Smooth muscle cell (in vitro differentiated cells): Measurements from ENCODE around the gene SIT1. TPM values are rescaled to one million over a fixed set of nuclear protein-coding genes. Genes with fewer than 3 reads are reported as not detected.

ENCODE experiments used
- DNase-seq: peaks from one replicate; lab custom pipeline; 2025; ENCODE audit not compliant: unreplicated experiment; lab: John Stamatoyannopoulos, UW
- H2AFZ ChIP-seq: fragments of 200-600 bp; sonication (generic); 2 replicates; pipeline ENCODE4 v1.6.0; 2016; ENCODE audit warnings: antibody characterized with exemption, low read depth, mild to moderate bottlenecking
- H3F3A ChIP-seq: fragments of 200-600 bp; sonication (generic); 2 replicates; pipeline ENCODE4 v1.6.0; 2017; ENCODE audit warnings: antibody characterized with exemption, low read depth
- H3K27ac ChIP-seq: fragments of 200-600 bp; sonication (generic); 2 replicates; pipeline ENCODE4 v1.5.1; 2016; ENCODE audit warnings: low read depth, mild to moderate bottlenecking
- H3K27me3 ChIP-seq: fragments of 200-600 bp; sonication (generic); 2 replicates; pipeline ENCODE4 v1.6.1; 2016; ENCODE audit warnings: low read depth, mild to moderate bottlenecking
- H3K36me3 ChIP-seq: fragments of 200-600 bp; sonication (generic); 2 replicates; pipeline ENCODE4 v1.5.1; 2016; ENCODE audit warnings: low read depth
- H3K4me1 ChIP-seq: fragments of 200-600 bp; sonication (generic); 2 replicates; pipeline ENCODE4 v1.5.1; 2016; ENCODE audit warnings: low read depth
- H3K4me2 ChIP-seq: fragments of 200-600 bp; sonication (generic); 2 replicates; pipeline ENCODE4 v1.6.0; 2016; ENCODE audit warnings: mild to moderate bottlenecking
- H3K4me3 ChIP-seq: fragments of 200-600 bp; sonication (generic); 2 replicates; pipeline ENCODE4 v1.5.1; 2016; ENCODE audit warnings: mild to moderate bottlenecking
- H3K79me2 ChIP-seq: fragments of 200-600 bp; sonication (generic); 2 replicates; pipeline ENCODE4 v1.6.0; 2016; ENCODE audit warnings: low read depth, mild to moderate bottlenecking
- H3K9ac ChIP-seq: fragments of 200-600 bp; sonication (generic); 2 replicates; pipeline ENCODE4 v1.6.0; 2016; ENCODE audit warnings: low read depth
- H3K9me3 ChIP-seq: fragments of 200-600 bp; sonication (generic); replicated peaks from 2 replicates; pipeline ENCODE4 v1.5.1; 2016; ENCODE audit warnings: low read depth
- H4K20me1 ChIP-seq: fragments of 200-600 bp; sonication (generic); 2 replicates; pipeline ENCODE4 v1.6.0; 2016; ENCODE audit warnings: low read depth
- CTCF ChIP-seq: fragments of 200-600 bp; sonication (generic); IDR thresholded peaks from 2 replicates; pipeline ENCODE4 v1.5.1; 2017; ENCODE audit warnings: borderline replicate concordance, mild to moderate bottlenecking, antibody characterized with exemption; ENCODE audit not compliant: insufficient read depth, poor library complexity, severe bottlenecking
- WGBS: methylation state at CpG from one replicate; pipeline ENCODE4 v1.1.7; 2016; ENCODE audit warnings: low lambda C conversion rate; 5-methylcytosine and 5-hydroxymethylcytosine counted together
- polyA plus RNA-seq: library from polyadenylated mRNA; unstranded; fragments of >200 nt; fragmentation: Nextera tagmentation; extraction: Ambion mirVana; gene quantifications from 2 replicates; pipeline ENCODE4 v1.2.1, GENCODE V29; 2016
- total RNA-seq: library from RNA; depleted of rRNA; stranded (reverse); fragments of >200 nt; gene quantifications from 2 replicates; pipeline ENCODE4 v1.2.3, GENCODE V29; 2014

SIT1 gene
- total and polyA plus RNA-seq, 2 experiments from 2014 or later = not detected

GRCh38 chr9:35697486-35697885 lies 46.8 kb upstream of the SIT1 start:
- no peak for TF ChIP-seq CTCF
- 96% methylated on average over 13 of the region's 14 CpGs for WGBS
- Histone ChIP-seq H3K27me3 (no peaks in the 10 kb centered on the region), H2AFZ (no peak overlapping the region), H3K4me3 (no peak overlapping the region), H3K27ac (no peak overlapping the region), H4K20me1 (peaks cover 18% of the 10 kb centered on the region), H3K4me2 (no peak overlapping the region), H3K9me3 (no peaks in the 10 kb centered on the region), H3K79me2 (no peaks in the 10 kb centered on the region), H3F3A (peaks cover 30% of the 10 kb centered on the region), H3K4me1 (no peaks in the 10 kb centered on the region), H3K9ac (no peak overlapping the region), H3K36me3 (peaks cover 26% of the 10 kb centered on the region)
- DNase-seq = no peak

- TF ChIP-seq CTCF = peak; percentile 79
- 58% methylated on average over 9 of the region's 9 CpGs for WGBS
- DNase-seq = no peak
- Histone ChIP-seq H3K9ac (no peak overlapping the region), H3K4me1 (peaks cover 2% of the 10 kb centered on the region), H3K4me2 (no peak overlapping the region), H3K36me3 (peaks cover 20% of the 10 kb centered on the region), H3K27me3 (no peaks in the 10 kb centered on the region), H3K79me2 (no peaks in the 10 kb centered on the region), H3K27ac (peak overlapping the region; percentile 83), H3F3A (peaks cover 35% of the 10 kb centered on the region), H3K4me3 (no peak overlapping the region), H4K20me1 (peaks cover 18% of the 10 kb centered on the region), H3K9me3 (no peaks in the 10 kb centered on the region), H2AFZ (no peak overlapping the region)
Observed at GRCh38 chr9:35696520-35697215, 45.9 kb upstream of the SIT1 start.

DNA sequence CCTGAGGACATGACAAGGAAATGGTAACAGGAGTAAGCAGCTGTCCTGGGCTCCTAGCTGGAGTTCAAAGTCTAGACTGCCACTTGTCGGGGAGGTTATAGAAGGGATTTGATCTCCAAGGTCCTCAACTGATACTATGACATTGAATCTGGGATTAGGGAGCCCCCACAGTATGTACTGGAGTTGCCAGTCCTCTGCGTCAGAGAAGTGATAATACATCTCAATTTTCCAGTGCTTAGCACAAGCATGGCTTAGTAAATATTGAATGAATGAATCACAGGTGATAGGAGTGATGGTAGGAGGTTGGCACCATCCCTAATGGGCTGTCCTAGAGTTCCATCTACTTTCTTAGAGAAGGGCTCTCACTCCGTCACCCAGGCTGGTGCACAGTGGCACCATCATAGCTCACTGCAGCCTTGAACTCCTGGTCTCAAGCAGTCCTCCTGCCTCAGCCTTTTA lies 45.2 kb upstream of the SIT1 start:
- Histone ChIP-seq H3K27ac (peak overlapping the region; percentile 83), H3K4me1 (peaks cover 6% of the 10 kb centered on the region), H3K79me2 (no peaks in the 10 kb centered on the region), H3K4me3 (no peak overlapping the region), H3K4me2 (no peak overlapping the region), H2AFZ (no peak overlapping the region), H3K9ac (no peak overlapping the region), H3K27me3 (no peaks in the 10 kb centered on the region), H3F3A (peaks cover 41% of the 10 kb centered on the region), H4K20me1 (peaks cover 15% of the 10 kb centered on the region), H3K9me3 (no peaks in the 10 kb centered on the region), H3K36me3 (peaks cover 16% of the 10 kb centered on the region)
- WGBS = 87% methylated on average over 3 of the region's 3 CpGs
- DNase-seq = no peak
- no peak for TF ChIP-seq CTCF
